ENCODE data around the gene DAND5. TPM values are rescaled to one million over a fixed set of nuclear protein-coding genes. Genes with fewer than 3 reads are reported as not detected.

DAND5 gene
- total RNA-seq, 1 donor from 2014 or later = 9.1 TPM

DNA sequence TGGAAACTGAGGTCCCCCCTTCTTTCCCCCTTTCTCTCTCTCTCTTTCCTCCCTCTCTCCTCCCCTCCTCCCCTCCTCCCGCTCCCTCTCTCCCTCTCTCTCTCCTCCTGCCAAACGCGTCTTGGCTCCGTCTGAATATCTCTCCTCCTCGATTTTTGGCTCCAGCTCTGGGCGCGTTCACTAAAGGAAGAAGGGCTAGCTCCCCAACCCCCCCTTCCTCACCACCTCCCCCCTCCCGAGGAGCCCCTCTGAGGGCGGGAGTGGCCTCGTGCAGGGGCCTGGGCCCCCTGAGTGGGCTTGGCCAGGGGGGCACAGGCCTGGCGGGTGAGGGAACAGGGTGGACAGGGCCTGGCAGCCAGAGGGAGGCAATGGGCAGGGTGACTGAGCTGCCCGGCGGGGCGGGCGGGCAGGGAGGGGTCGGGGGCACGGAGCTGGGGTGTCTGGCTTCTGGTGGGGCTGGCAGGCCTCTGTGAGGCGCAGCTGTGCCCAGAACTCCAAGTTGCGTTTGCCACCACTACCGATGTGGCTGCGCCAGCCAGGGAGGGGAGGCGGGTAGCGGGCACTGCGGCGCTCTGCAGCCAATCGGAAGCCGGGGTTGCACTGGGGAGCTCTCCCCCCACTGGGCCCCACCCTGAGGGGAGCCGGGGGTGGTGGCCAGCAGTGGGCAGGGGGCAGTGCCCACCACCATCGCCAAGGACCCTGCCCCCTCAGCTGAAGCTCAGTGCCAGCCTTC lies 33.0 kb downstream of the DAND5 start:
- intact Hi-C loops (cut with DNase I) = no loop called here
- peak; percentile 83 for ATAC-seq (ENCODE audit: poor library complexity)
- DNase-seq = peak; percentile 82

GRCh38 chr19:13003081-13003480 lies 33.7 kb downstream of the DAND5 start:
- DNase-seq = no peak
- intact Hi-C loops (cut with DNase I) = no loop called here
- no peak for ATAC-seq (ENCODE audit: poor library complexity)

DNA sequence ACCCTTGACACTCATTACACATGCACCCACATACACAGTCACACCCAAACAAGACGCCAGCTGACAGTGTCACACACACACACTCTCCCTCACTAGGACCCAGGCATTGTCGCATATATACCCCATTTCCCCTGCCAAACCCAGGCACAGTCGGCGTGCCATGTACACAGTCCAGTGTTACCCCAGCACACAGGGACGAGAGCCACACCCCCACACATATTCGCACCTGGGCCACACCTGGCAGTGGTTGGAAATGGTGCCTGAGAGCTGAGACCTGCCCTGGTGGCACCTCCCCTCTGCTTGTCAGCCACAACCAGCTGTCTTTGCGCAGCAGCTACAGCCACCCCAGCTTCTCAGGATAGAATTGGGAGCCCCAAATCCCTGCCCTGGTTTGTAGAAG lies 34.9 kb downstream of the DAND5 start:
- DNase-seq (no peak), ATAC-seq (ENCODE audit: poor library complexity) (no peak)
- intact Hi-C loops (cut with DNase I) = no loop called here

DNA sequence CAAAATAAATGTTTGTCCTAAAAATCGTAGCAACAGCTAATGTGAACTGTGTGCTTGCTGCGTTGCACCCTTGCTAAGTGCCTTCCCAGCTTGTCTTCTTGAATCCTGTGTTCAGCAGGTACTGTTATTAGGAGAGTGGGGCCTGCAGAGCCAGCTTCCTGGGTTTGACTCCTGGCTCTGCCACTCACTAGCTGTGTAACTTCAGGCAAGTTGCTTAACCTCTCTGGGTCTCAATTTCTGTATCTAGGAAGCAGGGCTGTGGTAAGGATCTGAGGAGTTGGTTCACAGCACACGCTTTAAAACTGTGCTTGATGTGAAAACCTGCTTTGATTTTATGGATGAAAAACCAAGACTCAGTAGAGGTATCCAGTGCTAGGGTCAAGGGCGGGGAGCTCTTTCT lies 35.9 kb downstream of the DAND5 start:
- ATAC-seq (ENCODE audit: poor library complexity) (no peak), DNase-seq (no peak)
- intact Hi-C loops (cut with DNase I) = no loop called here

DNA sequence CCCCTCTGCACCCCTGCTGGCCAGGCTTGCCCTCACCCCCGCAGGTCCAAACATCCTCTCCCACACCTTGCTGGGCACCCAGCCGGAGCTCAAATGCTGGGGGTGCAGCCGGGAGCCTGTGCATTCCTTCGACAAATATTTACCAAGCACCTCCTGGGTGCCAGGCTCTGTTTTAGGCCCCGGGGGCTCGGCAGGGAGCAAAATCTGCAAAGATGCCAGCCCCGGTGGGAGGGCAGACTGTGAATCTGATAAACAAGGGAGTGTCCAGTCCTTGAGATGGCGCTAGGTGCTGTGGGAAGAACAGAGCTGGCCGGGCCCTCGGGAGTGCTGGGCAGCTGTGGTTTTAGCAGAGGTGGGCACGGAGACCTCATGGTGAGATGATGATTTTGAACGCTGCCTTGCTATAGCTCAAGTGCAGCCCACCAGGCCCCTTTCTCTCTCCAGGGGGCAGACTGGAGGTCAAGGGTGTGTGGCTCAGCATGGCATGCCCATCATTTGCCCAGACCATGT lies 36.5 kb downstream of the DAND5 start:
- DNase-seq = no peak
- intact Hi-C loops (cut with DNase I) = no loop called here

GRCh38 chr19:13006431-13007281 lies 37.3 kb downstream of the DAND5 start:
- ATAC-seq (ENCODE audit: poor library complexity) (peak; percentile 25), DNase-seq (no peak)
- intact Hi-C loops (cut with DNase I) = no loop called here

More for the DNA sequence above, 36.5 kb downstream of the DAND5 start:
- ATAC-seq (ENCODE audit: poor library complexity) = no peak

- intact Hi-C loops (cut with DNase I) = no loop called here
- ATAC-seq (ENCODE audit: poor library complexity) = peak; percentile 52
- DNase-seq = peak; percentile 85
Measured at GRCh38 chr19:13007292-13008045, 38.1 kb downstream of the DAND5 start.

DNA sequence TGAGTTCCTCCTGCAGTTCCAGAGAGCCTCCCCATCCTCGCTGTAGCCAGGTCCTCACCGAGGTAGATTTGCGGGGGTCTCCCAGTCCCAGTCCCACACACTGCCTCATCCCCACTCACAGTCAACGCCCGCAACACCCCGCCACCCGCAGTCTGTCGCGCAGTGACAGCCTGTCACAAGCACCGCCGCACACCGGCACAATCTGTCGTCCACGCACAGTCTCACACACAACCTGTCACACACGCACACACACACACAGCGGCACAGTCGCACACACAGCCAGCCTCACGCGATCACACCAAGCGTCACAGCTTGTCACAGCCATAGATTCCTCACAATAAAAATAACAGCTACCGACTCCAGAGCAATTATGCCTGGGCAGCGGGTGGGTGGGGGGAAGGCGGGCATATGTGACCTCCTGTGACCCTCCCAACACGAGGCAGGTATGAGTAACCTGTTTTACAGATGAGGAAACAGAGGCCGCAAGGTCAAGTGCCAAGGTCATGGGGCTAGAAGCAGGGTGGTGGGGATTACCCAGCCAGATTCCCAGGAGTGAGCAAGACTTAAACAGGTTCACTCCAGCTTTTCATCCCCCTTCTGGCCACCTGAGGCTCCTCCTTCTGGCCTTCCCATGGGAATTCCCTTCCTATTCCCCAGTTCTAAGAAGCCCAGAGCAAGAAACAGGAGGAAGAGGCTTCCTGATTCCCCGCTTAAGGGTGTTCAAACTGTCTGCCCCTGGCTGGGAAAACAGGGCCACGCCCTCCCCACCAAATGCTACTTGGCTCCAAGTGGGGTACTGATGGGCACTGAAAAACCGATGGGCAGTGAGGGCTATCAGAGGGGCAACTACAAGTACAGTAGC lies 39.8 kb downstream of the DAND5 start:
- intact Hi-C loops (cut with DNase I) = no loop called here
- ATAC-seq (ENCODE audit: poor library complexity) (no peak), DNase-seq (no peak)

- ATAC-seq (ENCODE audit: poor library complexity) (peak; percentile 38), DNase-seq (peak; percentile 71)
- intact Hi-C loops (cut with DNase I) = no loop called here
Measured at GRCh38 chr19:13010038-13010991, 40.9 kb downstream of the DAND5 start.

GRCh38 chr19:13010992-13011652 lies 41.7 kb downstream of the DAND5 start:
- DNase-seq (no peak), ATAC-seq (ENCODE audit: poor library complexity) (no peak)
- intact Hi-C loops (cut with DNase I) = no loop called here

GRCh38 chr19:13011653-13012389 lies 42.4 kb downstream of the DAND5 start:
- intact Hi-C loops (cut with DNase I) = no loop called here
- DNase-seq (no peak), ATAC-seq (ENCODE audit: poor library complexity) (no peak)

GRCh38 chr19:13012390-13012689 lies 43.0 kb downstream of the DAND5 start:
- intact Hi-C loops (cut with DNase I) = no loop called here
- DNase-seq = no peak

GRCh38 chr19:13012690-13013608 lies 43.6 kb downstream of the DAND5 start:
- peak; percentile 40 for ATAC-seq (ENCODE audit: poor library complexity)

More at GRCh38 chr19:13012390-13012689, 43.0 kb downstream of the DAND5 start:
- ATAC-seq (ENCODE audit: poor library complexity) = no peak

GRCh38 chr19:13013649-13014048 lies 44.3 kb downstream of the DAND5 start:
- ATAC-seq (ENCODE audit: poor library complexity) (no peak), DNase-seq (no peak)
- intact Hi-C loops (cut with DNase I) = no loop called here

More at GRCh38 chr19:13012690-13013608, 43.6 kb downstream of the DAND5 start:
- peak; percentile 70 for DNase-seq
- intact Hi-C loops (cut with DNase I) = no loop called here

Measured in Right ventricle myocardium superior (tissue), 1 donor.